ENCODE data around the gene FBXO46.
"Not testable (repeated sequence)": the region's sequence is repeated elsewhere in the genome, so short reads cannot be mapped to it uniquely, and the experiment has no call there.

Gene FBXO46

GRCh38 chr19:45766296-45766868 is 35.7 kb upstream of the FBXO46 start:
- no peak for DNase-seq (ENCODE audit: low read depth)

- DNase-seq (ENCODE audit: low read depth), result no peak
Measured at GRCh38 chr19:45765702-45766295, 35.1 kb upstream of the FBXO46 start.

- no peak for DNase-seq (ENCODE audit: low read depth)
Measured at GRCh38 chr19:45764945-45765701, 34.4 kb upstream of the FBXO46 start.

GRCh38 chr19:45764475-45764874 is 33.8 kb upstream of the FBXO46 start:
- no peak for DNase-seq (ENCODE audit: low read depth)

- no peak for DNase-seq (ENCODE audit: low read depth)
Measured at GRCh38 chr19:45763691-45764294, 33.1 kb upstream of the FBXO46 start.

- DNase-seq (ENCODE audit: low read depth), result no peak
Measured at GRCh38 chr19:45762870-45763631, 32.4 kb upstream of the FBXO46 start.

- DNase-seq (ENCODE audit: low read depth), result no peak
Measured at GRCh38 chr19:45761714-45762113, 31.0 kb upstream of the FBXO46 start.

- no peak for DNase-seq (ENCODE audit: low read depth)
Measured at GRCh38 chr19:45758921-45759320, 28.2 kb upstream of the FBXO46 start.

GRCh38 chr19:45757695-45758094 is 27.0 kb upstream of the FBXO46 start:
- no peak for DNase-seq (ENCODE audit: low read depth)

- no peak for DNase-seq (ENCODE audit: low read depth)
Measured at GRCh38 chr19:45754323-45754722, 23.6 kb upstream of the FBXO46 start.

- no peak for DNase-seq (ENCODE audit: low read depth)
Measured at GRCh38 chr19:45753548-45753947, 22.9 kb upstream of the FBXO46 start.

- DNase-seq (ENCODE audit: low read depth), result no peak
Measured at GRCh38 chr19:45752639-45753038, 21.9 kb upstream of the FBXO46 start.

GRCh38 chr19:45751483-45751882 is 20.8 kb upstream of the FBXO46 start:
- not testable (repeated sequence) for DNase-seq (ENCODE audit: low read depth)

GRCh38 chr19:45747513-45747912 is 16.8 kb upstream of the FBXO46 start:
- no peak for DNase-seq (ENCODE audit: low read depth)

GRCh38 chr19:45746866-45747265 is 16.2 kb upstream of the FBXO46 start:
- DNase-seq (ENCODE audit: low read depth), result no peak

- DNase-seq (ENCODE audit: low read depth), result no peak
Measured at GRCh38 chr19:45745606-45746005, 14.9 kb upstream of the FBXO46 start.

- no peak for DNase-seq (ENCODE audit: low read depth)
Measured at GRCh38 chr19:45742969-45743368, 12.3 kb upstream of the FBXO46 start.

GRCh38 chr19:45739498-45740439 is 9.1 kb upstream of the FBXO46 start:
- no peak for DNase-seq (ENCODE audit: low read depth)

GRCh38 chr19:45733160-45733810 is 2.6 kb upstream of the FBXO46 start, which contains the start of gene MEIOSIN:
Gene MEIOSIN (plus strand): TSS chr19:45733439. CDS start chr19:45735377, 1,938 bp downstream.
- no peak for DNase-seq (ENCODE audit: low read depth)

- DNase-seq (ENCODE audit: low read depth), result no peak
Measured at GRCh38 chr19:45729800-45730290, 851 bp downstream of the FBXO46 start.

All from HS-27A (cell line).